Calu3 (cell line): ENCODE data around the gene SDHAF4. TPM values are rescaled to one million over a fixed set of nuclear protein-coding genes. Genes with fewer than 3 reads are reported as not detected.
"Not testable (repeated sequence)": the region's sequence is repeated elsewhere in the genome, so short reads cannot be mapped to it uniquely, and the experiment has no call there.

Source experiments
- BruUV-seq: library from RNA; stranded (reverse); fragments of 400-500 nt; replicated peaks from 2 replicates; lab custom pipeline; 2021; lab: Mats Ljungman, UMichigan
- CTCF ChIA-PET: fragments of 300-600 bp; sonication (Branson Sonifier 250); formaldehyde crosslinking; loops from one replicate; lab custom pipeline; 2022; ENCODE audit warnings: antibody characterized with exemption; lab: Charles Lee
- DNase-seq: peaks from one replicate; pipeline ENCODE4 v3.0.0; 2022
- H3K27ac Mint-ChIP-seq: one replicate; pipeline ENCODE4 v1.8.0; 2022; ENCODE audit warnings: mixed read lengths; ENCODE audit not compliant: unreplicated experiment
- H3K27me3 Mint-ChIP-seq: one replicate; pipeline ENCODE4 v1.8.0; 2022; ENCODE audit warnings: mixed read lengths; ENCODE audit not compliant: unreplicated experiment
- H3K36me3 Mint-ChIP-seq: one replicate; pipeline ENCODE4 v1.8.0; 2022; ENCODE audit warnings: mild to moderate bottlenecking, moderate library complexity, mixed read lengths; ENCODE audit not compliant: insufficient read depth, unreplicated experiment
- H3K4me1 Mint-ChIP-seq: one replicate; pipeline ENCODE4 v1.8.0; 2022; ENCODE audit warnings: mild to moderate bottlenecking, low read depth, mixed read lengths; ENCODE audit not compliant: unreplicated experiment
- H3K4me3 Mint-ChIP-seq: one replicate; pipeline ENCODE4 v1.8.0; 2022; ENCODE audit warnings: mild to moderate bottlenecking, low read depth, moderate library complexity, mixed read lengths; ENCODE audit not compliant: unreplicated experiment
- H3K9me3 Mint-ChIP-seq: one replicate; pipeline ENCODE4 v1.8.0; 2022; ENCODE audit warnings: low read depth, mixed read lengths; ENCODE audit not compliant: unreplicated experiment
- intact Hi-C: fragments of 100-400 bp; cut with micrococcal nuclease; formaldehyde crosslinking; loops from one replicate; pipeline ENCODE4 v1.10.0; 2022; ENCODE audit not compliant: unreplicated experiment
- total RNA-seq: library from RNA; stranded (reverse); gene quantifications from 2 replicates; pipeline ENCODE4 v1.2.3, GENCODE V29; 2022
- TF ChIP-seq, protein P1 (sequence below): fragments of 200-600 bp; IDR thresholded peaks from one replicate; pipeline ENCODE4 v1.8.0; 2022; ENCODE audit warnings: antibody characterized with exemption; ENCODE audit not compliant: unreplicated experiment

Gene SDHAF4
- total RNA-seq, 1 experiment from 2014 or later = 13.3 TPM

DNA sequence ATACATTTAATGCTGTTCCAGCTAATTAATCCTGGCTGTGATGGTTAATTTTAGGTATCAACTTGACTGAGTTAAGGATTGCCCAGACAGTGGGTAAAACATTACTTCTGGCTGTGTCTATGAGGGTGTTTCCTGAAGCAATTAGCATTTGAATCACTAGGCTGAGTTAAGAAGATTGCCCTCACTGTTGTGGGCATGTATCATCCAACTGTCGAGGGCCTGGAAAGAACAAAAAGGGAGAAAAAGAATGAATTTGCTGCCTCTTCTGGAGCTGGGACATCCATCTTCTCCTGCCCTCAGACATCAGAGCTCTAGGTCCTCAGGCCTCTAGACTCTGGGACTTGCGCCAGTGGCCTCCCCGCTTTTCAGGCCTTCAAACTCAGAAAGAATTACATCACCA lies 34.3 kb downstream of the SDHAF4 start:
- Mint-ChIP-seq H3K4me1 (no peaks in the 10 kb centered on the region), H3K27me3 (no peaks in the 10 kb centered on the region), H3K4me3 (no peak overlapping the region), H3K9me3 (no peaks in the 10 kb centered on the region), H3K27ac (no peak overlapping the region), H3K36me3 (no peaks in the 10 kb centered on the region)
- no peak for DNase-seq
- no TSS peak for BruUV-seq
- intact Hi-C loops = no loop called here
- TF ChIP-seq, protein P1, sequence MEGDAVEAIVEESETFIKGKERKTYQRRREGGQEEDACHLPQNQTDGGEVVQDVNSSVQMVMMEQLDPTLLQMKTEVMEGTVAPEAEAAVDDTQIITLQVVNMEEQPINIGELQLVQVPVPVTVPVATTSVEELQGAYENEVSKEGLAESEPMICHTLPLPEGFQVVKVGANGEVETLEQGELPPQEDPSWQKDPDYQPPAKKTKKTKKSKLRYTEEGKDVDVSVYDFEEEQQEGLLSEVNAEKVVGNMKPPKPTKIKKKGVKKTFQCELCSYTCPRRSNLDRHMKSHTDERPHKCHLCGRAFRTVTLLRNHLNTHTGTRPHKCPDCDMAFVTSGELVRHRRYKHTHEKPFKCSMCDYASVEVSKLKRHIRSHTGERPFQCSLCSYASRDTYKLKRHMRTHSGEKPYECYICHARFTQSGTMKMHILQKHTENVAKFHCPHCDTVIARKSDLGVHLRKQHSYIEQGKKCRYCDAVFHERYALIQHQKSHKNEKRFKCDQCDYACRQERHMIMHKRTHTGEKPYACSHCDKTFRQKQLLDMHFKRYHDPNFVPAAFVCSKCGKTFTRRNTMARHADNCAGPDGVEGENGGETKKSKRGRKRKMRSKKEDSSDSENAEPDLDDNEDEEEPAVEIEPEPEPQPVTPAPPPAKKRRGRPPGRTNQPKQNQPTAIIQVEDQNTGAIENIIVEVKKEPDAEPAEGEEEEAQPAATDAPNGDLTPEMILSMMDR = no peak
- CTCF ChIA-PET = no interaction called here

- Mint-ChIP-seq H3K27me3 (peaks cover 16% of the 10 kb centered on the region), H3K27ac (no peak overlapping the region), H3K4me3 (no peak overlapping the region), H3K36me3 (no peaks in the 10 kb centered on the region), H3K9me3 (no peaks in the 10 kb centered on the region), H3K4me1 (no peaks in the 10 kb centered on the region)
- intact Hi-C loops = no loop called here
- DNase-seq = no peak
- CTCF ChIA-PET = no interaction called here
- no TSS peak for BruUV-seq
- TF ChIP-seq, protein P1 = no peak
These were observed 37.5 kb downstream of the SDHAF4 start for GRCh38 chr6:70604254-70604653.

DNA sequence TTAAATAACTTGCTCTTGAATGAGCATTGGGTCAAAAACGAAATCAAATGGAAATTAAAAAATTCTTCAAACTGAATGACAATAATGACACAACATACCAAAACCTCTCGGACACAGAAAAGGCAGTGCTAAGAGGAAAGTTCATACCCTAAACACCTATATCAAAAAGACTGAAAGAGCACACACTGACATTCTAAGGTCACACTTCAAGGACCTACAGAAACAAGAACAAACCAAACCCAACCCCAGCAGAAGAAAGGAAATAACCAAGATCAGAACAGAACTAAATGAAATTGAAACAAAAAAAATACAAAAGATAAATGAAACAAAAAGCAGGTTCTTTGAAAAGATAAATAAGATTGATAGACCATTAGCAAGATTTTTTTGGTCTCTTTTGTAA lies 40.6 kb downstream of the SDHAF4 start:
- intact Hi-C loops, CTCF ChIA-PET, BruUV-seq, H3K36me3 Mint-ChIP-seq, H3K9me3 Mint-ChIP-seq, H3K4me3 Mint-ChIP-seq, DNase-seq, H3K4me1 Mint-ChIP-seq, H3K27ac Mint-ChIP-seq: not testable (repeated sequence)
- peaks cover 45% of the 10 kb centered on the region for H3K27me3 Mint-ChIP-seq

DNA sequence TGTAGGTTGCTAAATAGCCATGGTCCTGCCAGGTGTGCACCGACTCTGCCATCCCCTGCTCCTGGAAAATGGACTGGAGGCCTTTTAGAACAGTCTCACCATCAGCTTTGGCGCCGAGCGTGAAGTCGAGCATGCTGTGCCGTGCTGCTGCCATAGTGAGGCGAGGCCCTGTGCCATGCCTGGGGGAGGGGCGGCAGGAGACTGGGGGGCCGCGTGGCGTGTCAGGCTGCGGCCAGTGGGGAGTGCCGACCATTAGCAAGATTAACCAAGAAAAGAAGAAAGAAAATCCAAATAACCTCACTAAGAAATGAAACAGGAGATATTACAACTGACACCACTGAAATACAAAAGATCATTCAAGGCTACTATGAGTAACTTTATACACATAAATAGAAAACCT lies 42.5 kb downstream of the SDHAF4 start:
- H3K27me3 Mint-ChIP-seq = peaks cover 45% of the 10 kb centered on the region
- H3K9me3 Mint-ChIP-seq, H3K36me3 Mint-ChIP-seq, H3K4me3 Mint-ChIP-seq, DNase-seq, CTCF ChIA-PET, H3K4me1 Mint-ChIP-seq, intact Hi-C loops, BruUV-seq, H3K27ac Mint-ChIP-seq: not testable (repeated sequence)

- CTCF ChIA-PET = no interaction called here
- H3K36me3 Mint-ChIP-seq = no peaks in the 10 kb centered on the region
These were observed 50.1 kb downstream of the SDHAF4 start for GRCh38 chr6:70616728-70617260.

More at GRCh38 chr6:70616728-70617260, 50.1 kb downstream of the SDHAF4 start:
- TF ChIP-seq, protein P1 = no peak
- H3K9me3 Mint-ChIP-seq = no peaks in the 10 kb centered on the region
- BruUV-seq = no TSS peak
- intact Hi-C loops = no loop called here
- no peak for DNase-seq
- no peak overlapping the region for H3K4me3 Mint-ChIP-seq
- no peak overlapping the region for H3K27ac Mint-ChIP-seq
- H3K4me1 Mint-ChIP-seq = no peaks in the 10 kb centered on the region
- H3K27me3 Mint-ChIP-seq = peaks cover 4% of the 10 kb centered on the region
